ENCODE data around the gene PPP5C.

GRCh38 chr19:46394402-46394797, 47.5 kb downstream of the PPP5C start:
- TF ChIP-seq POLR2AphosphoS5 (IDR thresholded peaks at IDR 0.05; ENCODE audit: borderline replicate concordance, low read depth, low read length) (no peak; the same call in 1 of the 2 replicates), EZH2 (IDR thresholded peaks at IDR 0.05) (no peak)

Measured in SK-N-MC (cell line).